ENCODE results near the gene CHST4. TPM values are rescaled to one million over a fixed set of nuclear protein-coding genes. Genes with fewer than 3 reads are reported as not detected.
A peak's percentile ranks its signal among the peaks of the same experiment; 100 is the strongest.
"Not testable (repeated sequence)": the region's sequence is repeated elsewhere in the genome, so short reads cannot be mapped to it uniquely, and the experiment has no call there.

CHST4 gene
- total RNA-seq, 1 donor from 2014 or later = not detected

GRCh38 chr16:71570144-71570543 lies 43.9 kb downstream of the CHST4 start:
- DNase-seq (ENCODE audit: low read depth) = no peak

DNA sequence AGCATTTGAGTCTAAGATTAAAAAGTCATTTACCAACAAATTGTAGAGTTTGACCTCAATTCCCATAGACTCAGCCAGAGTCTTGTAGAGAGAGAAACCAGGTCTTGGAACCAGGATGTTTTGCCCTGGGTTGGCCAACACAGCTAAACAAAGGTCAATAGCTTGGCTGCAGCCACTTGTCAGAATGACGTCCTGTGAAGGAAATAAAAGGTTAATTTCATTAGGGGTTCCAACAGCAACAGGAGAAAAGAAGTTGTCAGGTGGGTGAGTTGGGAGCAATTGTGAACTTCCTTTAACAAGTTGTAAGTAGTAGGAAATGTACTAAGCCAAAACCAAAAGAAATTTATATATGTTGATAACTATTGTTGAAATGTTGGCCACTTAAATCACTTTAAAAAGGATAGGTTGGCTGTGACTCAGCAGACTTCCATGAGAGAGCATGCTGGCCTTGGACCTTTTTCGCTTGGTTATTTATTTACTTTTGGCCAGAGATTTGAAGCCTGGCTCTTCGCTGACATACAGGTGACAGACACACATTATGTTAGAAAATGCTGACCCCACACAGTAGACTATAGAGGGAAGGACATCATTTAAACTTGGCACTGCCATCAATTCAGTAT lies 46.4 kb downstream of the CHST4 start:
- DNase-seq (ENCODE audit: low read depth) = peak; percentile 67

DNA sequence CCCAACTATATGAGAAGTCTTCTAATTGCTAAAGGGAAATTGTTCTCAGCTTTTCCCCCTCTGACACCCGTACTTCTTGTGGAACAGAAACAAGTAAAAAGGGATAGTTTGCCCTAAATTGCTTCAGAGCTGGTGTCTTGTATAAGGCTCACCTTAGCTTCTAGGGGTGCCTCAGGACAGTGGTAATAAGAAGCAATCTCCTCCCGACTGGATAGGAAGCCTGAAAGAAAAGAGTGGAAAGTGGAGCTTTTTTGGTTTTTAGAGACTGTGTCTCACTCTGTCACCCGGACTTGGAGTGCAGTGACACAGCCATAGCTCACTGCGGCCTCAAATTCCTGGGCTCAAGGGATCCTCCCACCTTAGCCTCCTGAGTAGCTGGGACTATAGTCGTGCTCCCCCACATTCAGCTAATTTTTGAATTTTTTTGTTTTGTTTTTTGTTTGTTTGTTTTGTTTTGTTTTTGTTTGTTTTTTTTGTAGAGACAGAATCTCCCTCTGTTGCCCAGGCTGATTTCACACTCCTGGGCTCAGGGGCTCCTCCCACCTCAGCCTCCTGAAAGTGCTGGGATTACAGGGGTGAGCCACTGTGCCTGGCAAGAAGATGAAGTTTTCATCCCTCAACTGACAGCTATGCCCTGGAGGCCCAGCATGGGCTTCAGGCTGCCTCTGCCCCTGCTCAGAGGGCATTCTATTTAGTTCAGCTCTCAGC lies 47.3 kb downstream of the CHST4 start:
- no peak for DNase-seq (ENCODE audit: low read depth)

DNA sequence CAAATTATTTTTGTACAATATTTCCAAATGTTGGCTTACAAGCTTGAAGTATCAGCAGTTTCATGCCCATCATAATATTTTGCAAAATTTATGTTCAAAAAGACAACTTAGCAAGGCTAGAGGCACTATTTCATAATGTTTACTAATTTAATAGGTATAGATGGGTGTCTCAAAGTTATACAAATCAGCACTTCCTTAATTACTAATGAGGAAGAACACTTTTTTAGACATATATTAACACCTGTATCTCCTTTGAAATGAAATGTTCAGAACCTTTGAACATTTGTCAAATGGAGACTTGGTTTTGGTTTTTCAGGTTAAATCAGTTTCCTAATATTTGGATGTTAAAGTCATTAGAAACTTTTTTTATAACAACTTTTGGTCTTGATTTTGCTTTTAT lies 48.5 kb downstream of the CHST4 start:
- no peak for DNase-seq (ENCODE audit: low read depth)

GRCh38 chr16:71576971-71577370 lies 50.7 kb downstream of the CHST4 start, which contains the start of gene TAT:
Gene TAT, minus strand, starts transcription at chr16:71577092. Its CDS starts 677 bp downstream, at chr16:71576415.
- DNase-seq (ENCODE audit: low read depth) = no peak

- DNase-seq (ENCODE audit: low read depth) = not testable (repeated sequence)
Observed at GRCh38 chr16:71582553-71582848, 56.3 kb downstream of the CHST4 start.

DNA sequence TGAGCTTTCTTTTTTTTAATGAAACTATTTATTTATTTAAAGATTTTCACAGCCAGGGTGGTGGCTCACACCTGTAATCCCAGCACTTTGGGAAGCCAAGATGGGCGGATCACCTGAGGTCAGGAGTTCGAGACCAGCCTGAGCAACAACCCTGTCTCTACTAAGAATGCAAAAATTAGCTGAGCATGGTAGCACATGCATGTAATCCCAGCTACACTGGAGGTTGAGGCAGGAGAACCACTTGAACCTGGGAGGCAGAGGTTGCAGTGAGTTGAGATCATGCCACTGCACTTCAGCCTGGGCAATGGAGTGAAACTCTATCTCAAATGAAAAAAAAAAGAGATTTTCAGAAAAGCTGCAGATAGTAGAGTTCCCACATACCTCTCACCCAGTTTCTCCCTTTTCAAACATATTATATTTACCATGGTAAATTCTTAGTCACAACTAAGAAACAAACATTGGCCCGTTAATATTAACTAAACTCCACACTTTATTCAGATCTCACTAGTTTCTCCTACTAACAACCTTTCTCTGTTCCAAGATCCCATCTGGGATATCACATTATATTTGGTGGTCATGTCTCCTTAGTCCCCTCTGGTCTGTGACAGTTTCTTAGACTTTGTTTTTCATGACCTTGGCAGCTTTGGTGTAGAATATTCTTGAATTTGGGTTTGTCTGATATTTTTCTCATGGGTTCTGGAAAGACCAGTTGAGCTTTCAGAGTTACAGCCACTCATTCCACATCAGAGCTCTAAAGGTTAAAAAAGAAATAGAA lies 58.5 kb downstream of the CHST4 start:
- DNase-seq (ENCODE audit: low read depth) = no peak

DNA sequence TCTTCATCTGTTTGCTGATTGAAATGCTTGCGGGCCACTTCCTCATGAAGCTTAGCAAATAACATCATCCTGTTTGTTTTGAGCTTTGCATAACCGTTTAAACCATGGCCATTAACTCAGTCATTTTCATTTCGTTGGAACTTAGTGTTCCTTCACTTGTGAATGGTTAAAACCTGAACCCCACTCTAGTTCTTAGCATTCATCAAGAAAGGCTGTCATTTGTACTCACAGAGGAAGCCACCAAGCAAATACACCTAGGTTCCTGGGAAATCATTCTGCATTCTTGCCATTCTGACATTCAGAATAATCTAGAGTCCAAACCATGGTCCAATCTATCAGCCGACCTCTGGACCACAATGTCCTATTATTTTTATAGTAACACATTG lies 59.1 kb downstream of the CHST4 start:
- no peak for DNase-seq (ENCODE audit: low read depth)

Other genes with a start within 250 kb of the CHST4 start
- gene CMTR2, start 237.0 kb upstream of the CHST4 start, total RNA-seq = 35.5 and 53.3 TPM in 2 replicates
- gene CALB2, start 167.7 kb upstream of the CHST4 start, total RNA-seq = not detected in 2 replicates
- gene TLE7, start 84.4 kb upstream of the CHST4 start, total RNA-seq = not detected in 2 replicates
- gene ZNF23, start 64.2 kb upstream of the CHST4 start, total RNA-seq = 5.9 and 10.5 TPM in 2 replicates
- 2.1 and 8.9 TPM in 2 replicates for gene ZNF19, start 37.1 kb upstream of the CHST4 start, total RNA-seq
- gene TAT, start 50.7 kb downstream of the CHST4 start, total RNA-seq = not detected in 2 replicates
- gene MARVELD3, start 99.8 kb downstream of the CHST4 start, total RNA-seq = 0.89 and 4.5 TPM in 2 replicates
- gene PHLPP2, start 198.3 kb downstream of the CHST4 start, total RNA-seq = 8.3 and 12.5 TPM in 2 replicates